Body of pancreas (tissue), 4 donors: ENCODE data around the gene TBPL2. TPM values are rescaled to one million over a fixed set of nuclear protein-coding genes. Genes with fewer than 3 reads are reported as not detected.

Source experiments
- ATAC-seq: fragments of 150-250 bp; one replicate; pipeline ENCODE4 v1.9.1; 2016
- DNase-seq, 4 donors: peaks; one replicate each; pipeline ENCODE4 v3.0.0-alpha.2; 2019
- H3K27ac ChIP-seq, 4 donors: fragments of 200-600 bp; sonication (generic); 1 replicate in 3 of 4; 2 replicates in 1 of 4; pipeline versions ENCODE4 v1.5.1 to v1.6.1; 2016 to 2019; ENCODE audit warnings: mild to moderate bottlenecking in 1 of 4, mixed read lengths in 1 of 4, moderate library complexity in 1 of 4
- H3K27me3 ChIP-seq, 2 donors: fragments of 200-600 bp; sonication (generic); one replicate each; pipeline ENCODE4 v1.6.0; 2016; ENCODE audit warnings: mild to moderate bottlenecking in 1 of 2
- H3K36me3 ChIP-seq, 2 donors: fragments of 200-600 bp; sonication (generic); replicated peaks in 1 of 2; 2 replicates each; pipeline ENCODE4 v1.5.1; 2016; ENCODE audit warnings: low read depth in 2 of 2; ENCODE audit not compliant: insufficient read depth in 1 of 2
- H3K4me1 ChIP-seq: fragments of 200-600 bp; sonication (generic); one replicate; pipeline ENCODE4 v1.6.0; 2016
- H3K4me3 ChIP-seq, 2 donors: fragments of 200-600 bp; sonication (generic); 1 replicate in 1 of 2; 2 replicates in 1 of 2; pipeline ENCODE4 v1.5.1; 2016 to 2019
- H3K9me3 ChIP-seq, 3 donors: fragments of 200-600 bp; sonication (generic); 1 replicate in 2 of 3; 2 replicates in 1 of 3; pipeline ENCODE4 v1.5.1; 2016
- POLR2A ChIP-seq, 3 donors: fragments of 450-650 bp; IDR thresholded peaks; one replicate each; pipeline ENCODE4 v1.6.1; 2016; ENCODE audit warnings: antibody characterized with exemption in 3 of 3, mild to moderate bottlenecking in 2 of 3
- WGBS, 2 donors: methylation state at CpG; one replicate each; pipeline ENCODE4 v1.1.5; 2017; 5-methylcytosine and 5-hydroxymethylcytosine counted together
- intact Hi-C: fragments of 100-400 bp; cut with DNase I; formaldehyde crosslinking; loops from one replicate; pipeline ENCODE4 v1.15.1; 2023
- total RNA-seq, 2 donors: library from RNA; depleted of rRNA; stranded (reverse); fragments of >200 nt; gene quantifications; one replicate each; pipeline ENCODE4 v1.1.0, GENCODE V29; 2016
- TF ChIP-seq, protein P1 (sequence below), 7 experiments: fragments of 450-650 bp in 4 of 7; fragments of 200-600 bp in 3 of 7; sonication (generic) in 3 of 7; IDR thresholded peaks; one replicate each; pipeline ENCODE4 v1.5.1; 2016 to 2019; ENCODE audit warnings: antibody characterized with exemption in 7 of 7

The TBPL2 gene
- total RNA-seq, 2 donors from 2014 or later = not detected

DNA sequence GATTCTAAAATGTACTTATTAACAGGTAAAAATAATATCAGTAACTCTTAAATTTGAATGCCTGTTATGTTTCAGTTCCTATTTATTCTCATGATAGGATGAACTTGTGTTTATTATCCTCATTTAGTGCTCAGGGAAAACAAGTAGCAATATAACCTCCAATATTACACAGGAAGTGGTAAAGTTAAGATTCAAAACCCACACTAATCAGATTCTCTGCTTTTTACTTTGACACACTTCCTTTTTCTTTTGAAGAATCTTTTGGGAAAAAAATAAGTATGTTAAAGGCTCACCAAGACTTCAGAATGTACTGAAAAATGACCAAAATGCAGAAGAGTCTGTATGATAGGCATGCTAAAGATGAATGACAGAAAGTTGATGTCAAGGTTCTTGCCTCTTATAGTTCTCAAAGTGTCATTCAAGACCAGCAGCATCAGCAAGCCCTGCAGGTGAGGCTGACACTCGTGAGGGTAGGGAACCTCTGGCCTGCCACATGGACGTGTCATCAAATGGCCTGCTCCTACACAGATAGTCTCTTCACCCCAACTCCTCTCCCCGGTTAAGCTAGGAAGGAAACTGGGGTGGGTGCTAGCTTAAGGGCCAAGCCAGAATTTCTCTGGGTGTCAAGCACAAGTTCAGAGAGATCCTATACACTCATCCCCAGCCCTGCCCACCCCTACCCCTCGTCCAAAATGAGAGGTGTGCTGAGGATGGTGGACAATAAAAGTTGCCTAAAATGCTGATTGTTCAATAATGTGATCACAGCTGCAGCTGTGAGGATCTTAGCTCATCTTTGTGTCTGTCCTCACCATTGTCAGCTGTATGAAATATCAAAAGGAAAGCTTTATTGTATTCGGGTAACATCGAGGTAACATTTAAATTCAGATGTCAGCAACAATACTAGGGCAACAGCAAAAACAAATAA is 6.3 kb downstream of the TBPL2 start:
- no peak overlapping the region for H3K4me3 ChIP-seq
- TF ChIP-seq, protein P1, sequence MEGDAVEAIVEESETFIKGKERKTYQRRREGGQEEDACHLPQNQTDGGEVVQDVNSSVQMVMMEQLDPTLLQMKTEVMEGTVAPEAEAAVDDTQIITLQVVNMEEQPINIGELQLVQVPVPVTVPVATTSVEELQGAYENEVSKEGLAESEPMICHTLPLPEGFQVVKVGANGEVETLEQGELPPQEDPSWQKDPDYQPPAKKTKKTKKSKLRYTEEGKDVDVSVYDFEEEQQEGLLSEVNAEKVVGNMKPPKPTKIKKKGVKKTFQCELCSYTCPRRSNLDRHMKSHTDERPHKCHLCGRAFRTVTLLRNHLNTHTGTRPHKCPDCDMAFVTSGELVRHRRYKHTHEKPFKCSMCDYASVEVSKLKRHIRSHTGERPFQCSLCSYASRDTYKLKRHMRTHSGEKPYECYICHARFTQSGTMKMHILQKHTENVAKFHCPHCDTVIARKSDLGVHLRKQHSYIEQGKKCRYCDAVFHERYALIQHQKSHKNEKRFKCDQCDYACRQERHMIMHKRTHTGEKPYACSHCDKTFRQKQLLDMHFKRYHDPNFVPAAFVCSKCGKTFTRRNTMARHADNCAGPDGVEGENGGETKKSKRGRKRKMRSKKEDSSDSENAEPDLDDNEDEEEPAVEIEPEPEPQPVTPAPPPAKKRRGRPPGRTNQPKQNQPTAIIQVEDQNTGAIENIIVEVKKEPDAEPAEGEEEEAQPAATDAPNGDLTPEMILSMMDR (IDR thresholded peaks at IDR 0.05) = no peak
- no peak for TF ChIP-seq POLR2A (IDR thresholded peaks at IDR 0.05)
- H3K9me3 ChIP-seq = no peaks in the 10 kb centered on the region
- intact Hi-C loops = no loop called here
- H3K27ac ChIP-seq = no peak overlapping the region
- no peaks in the 10 kb centered on the region for H3K27me3 ChIP-seq
- H3K36me3 ChIP-seq = no peaks in the 10 kb centered on the region
- DNase-seq (no peak), ATAC-seq (no peak)
- H3K4me1 ChIP-seq = no peaks in the 10 kb centered on the region
- WGBS, 2 donors = 47 to 66% methylated on average over 6 of the region's 6 CpGs

DNA sequence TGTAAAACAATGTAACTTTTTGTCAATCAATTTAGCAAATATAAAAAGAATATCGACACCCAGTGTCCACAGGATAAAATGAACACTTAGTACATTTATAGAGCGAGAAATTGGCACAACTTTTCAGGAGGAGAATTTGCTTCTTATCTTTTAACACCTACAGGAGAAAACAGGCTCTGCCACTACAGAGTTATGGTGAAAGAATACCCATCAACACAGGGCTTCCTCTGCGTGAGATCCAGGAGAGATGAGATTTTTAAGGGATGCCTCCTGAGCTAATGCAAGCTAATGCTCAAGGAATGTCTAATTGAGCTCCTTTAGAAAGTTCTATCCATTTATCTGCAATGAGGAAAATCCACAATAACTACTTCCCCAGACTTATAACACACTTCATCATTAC is 7.8 kb downstream of the TBPL2 start:
- WGBS, 2 donors = 74 to 78% methylated on average over 3 of the region's 3 CpGs
- Histone ChIP-seq H3K36me3 (no peaks in the 10 kb centered on the region), H3K27ac (no peak overlapping the region), H3K4me3 (no peak overlapping the region), H3K27me3 (no peaks in the 10 kb centered on the region), H3K4me1 (no peaks in the 10 kb centered on the region), H3K9me3 (no peaks in the 10 kb centered on the region)
- ATAC-seq = no peak
- no peak for DNase-seq
- intact Hi-C loops = no loop called here
- no peak for TF ChIP-seq POLR2A (IDR thresholded peaks at IDR 0.05)
- TF ChIP-seq, protein P1 (IDR thresholded peaks at IDR 0.05) = no peak

DNA sequence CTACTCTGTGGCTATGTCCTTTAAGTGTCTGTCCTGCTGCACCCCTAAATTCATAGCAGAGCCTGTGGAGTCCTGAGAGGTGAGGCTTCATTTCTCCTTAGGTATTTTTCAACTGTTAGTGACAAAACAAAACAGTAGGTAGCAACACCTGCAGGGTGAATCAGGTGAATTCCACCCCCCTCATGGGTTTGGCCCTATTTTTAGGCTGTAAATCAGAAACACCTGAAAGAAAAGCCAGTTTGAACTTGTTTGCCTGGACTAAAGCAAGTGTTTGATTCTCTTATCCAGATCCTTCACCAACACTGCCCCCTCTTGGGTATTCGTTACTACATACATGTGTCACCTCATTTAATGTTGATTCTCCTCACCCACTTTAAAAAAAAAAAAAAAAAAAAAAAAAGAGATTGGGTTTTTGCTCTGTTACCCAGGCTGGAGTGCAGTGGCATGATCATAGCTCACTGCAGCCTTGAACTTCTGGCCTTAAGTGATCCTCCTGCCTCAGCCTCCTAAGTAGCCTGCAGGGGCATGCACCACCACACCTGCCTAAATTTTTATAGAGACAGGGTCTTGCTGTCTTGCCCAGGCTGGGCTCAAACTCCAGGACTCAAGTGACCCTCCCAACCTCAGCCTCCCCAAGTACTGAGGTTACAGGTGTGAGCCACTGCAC is 10.3 kb downstream of the TBPL2 start:
- peak; percentile 75 for ATAC-seq
- no peak overlapping the region for H3K27ac ChIP-seq

DNA sequence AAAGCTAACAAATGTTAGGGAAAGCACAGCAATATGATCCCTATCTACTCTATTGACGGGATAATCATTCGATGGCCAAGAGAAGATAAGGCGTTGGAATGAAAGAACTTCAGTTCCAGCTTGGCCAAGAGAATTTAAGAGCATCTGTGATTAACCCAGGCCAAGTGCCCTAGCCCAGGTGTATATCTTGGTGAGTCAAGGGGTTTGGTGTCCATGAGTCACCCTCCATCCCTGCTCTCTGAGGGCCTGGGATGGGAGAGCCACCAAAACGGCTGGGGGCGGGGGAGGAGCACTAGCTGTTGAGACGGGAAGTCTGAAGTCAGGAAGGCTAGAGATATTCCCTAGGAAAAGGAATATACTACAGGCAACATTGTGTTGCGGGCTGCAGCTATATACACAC is 13.0 kb downstream of the TBPL2 start:
- Histone ChIP-seq H3K9me3 (no peaks in the 10 kb centered on the region), H3K4me1 (no peaks in the 10 kb centered on the region), H3K36me3 (no peaks in the 10 kb centered on the region), H3K27ac (no peak overlapping the region), H3K4me3 (no peak overlapping the region), H3K27me3 (no peaks in the 10 kb centered on the region)
- intact Hi-C loops = no loop called here
- no peak for ATAC-seq
- DNase-seq = no peak
- no peak for TF ChIP-seq POLR2A (IDR thresholded peaks at IDR 0.05)
- TF ChIP-seq, protein P1 (IDR thresholded peaks at IDR 0.05) = no peak
- 43 to 44% methylated on average over 7 of the region's 7 CpGs for WGBS, 2 donors

More for the DNA sequence above, 10.3 kb downstream of the TBPL2 start:
- 0 to 12% methylated on average over 1 of the region's 1 CpG for WGBS, 2 donors
- Histone ChIP-seq H3K4me1 (no peaks in the 10 kb centered on the region), H3K27me3 (no peaks in the 10 kb centered on the region), H3K36me3 (no peaks in the 10 kb centered on the region), H3K9me3 (no peaks in the 10 kb centered on the region), H3K4me3 (no peak overlapping the region)
- intact Hi-C loops = no loop called here
- no peak for TF ChIP-seq POLR2A (IDR thresholded peaks at IDR 0.05)
- TF ChIP-seq, protein P1 (IDR thresholded peaks at IDR 0.05) = peak in 6 of 7 experiments; percentile 23 to 65 (median 46)
- peak; percentile 31 to 71 (median 53) for DNase-seq
